GM18873 (cell line): Measurements from ENCODE around the gene C12orf56.

Experiments
- ATAC-seq: cut with Tn5 transposase; IDR thresholded peaks from one replicate; pipeline ENCODE4 v1.9.1; 2021; ENCODE audit warnings: mild to moderate bottlenecking, moderate library complexity, moderate number of reproducible peaks; ENCODE audit not compliant: unreplicated experiment, low FRiP score

C12orf56 gene, protein sequence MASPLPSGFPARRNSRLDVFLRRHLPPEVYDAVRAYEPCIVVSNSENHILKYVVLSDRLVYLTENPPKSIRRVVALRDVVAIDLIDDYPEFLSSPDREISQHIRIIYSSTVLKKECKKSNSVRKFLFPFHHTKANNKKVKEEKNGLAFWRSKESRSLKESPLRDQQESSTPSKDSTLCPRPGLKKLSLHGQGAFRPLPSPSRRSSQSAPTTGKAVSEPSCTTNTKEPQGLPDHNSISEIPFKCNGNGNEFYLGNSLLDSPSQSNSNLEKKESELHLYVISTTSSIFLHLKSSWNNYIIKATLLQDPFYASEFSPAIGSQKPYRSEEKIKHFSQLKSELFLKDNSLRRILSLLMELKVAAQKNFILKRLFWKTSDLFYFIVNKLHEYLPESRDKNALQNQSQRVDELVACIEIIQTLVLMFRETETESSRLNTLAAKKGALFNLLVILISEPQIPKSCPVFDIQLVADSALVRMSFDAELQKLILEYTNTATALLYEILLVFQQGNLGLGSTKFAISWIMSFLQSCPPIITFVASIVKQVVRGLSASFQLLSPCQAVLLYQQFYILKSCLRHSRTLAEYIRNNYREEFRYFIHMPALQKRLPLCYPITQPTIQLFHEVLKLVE

GRCh38 chr12:64390275-64390851 is at the start of gene C12orf56:
TSS of gene C12orf56 (minus strand) at chr12:64390758. CDS start at chr12:64390565, 193 bp downstream.
- no peak for ATAC-seq

- ATAC-seq = no peak
Measured at GRCh38 chr12:64440100-64440499, 49.5 kb upstream of the C12orf56 start.

DNA sequence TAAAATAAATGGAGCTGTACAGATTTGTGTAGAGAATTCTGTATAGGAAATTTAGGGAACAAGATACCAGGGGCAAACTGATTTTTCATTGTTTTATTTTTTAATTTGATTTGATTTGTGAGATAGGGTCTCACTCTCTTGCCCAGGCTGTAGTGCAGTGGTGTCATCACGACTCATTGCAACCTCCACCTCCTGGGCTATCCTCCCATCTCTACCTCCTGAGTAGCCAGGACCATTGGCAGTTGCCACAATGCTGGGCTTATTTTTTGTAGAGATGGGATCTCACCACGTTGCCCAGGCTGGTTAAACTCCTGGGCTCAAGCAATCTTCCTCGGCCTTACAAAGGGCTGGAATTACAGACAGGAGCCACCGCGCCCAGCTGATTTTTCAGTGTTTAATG is 43.4 kb upstream of the C12orf56 start:
- ATAC-seq = no peak

DNA sequence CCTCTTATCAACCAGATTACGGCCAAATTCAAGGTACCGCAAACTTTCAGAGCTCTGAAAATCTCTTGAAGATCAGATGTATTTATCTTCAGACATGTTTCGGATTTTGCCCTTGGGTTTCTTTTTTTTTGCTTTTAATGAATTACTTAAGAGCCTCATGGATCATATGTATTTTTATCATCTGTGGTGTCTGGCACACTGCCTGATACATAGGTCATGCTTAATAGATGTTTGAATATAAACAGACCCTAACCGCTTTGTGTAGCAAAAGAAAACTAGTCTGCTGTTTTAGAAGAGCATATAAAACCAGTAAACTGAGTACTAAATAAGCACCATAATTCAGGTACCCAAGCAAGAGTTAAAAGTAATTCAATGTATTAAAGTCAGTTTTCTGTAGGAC is 41.2 kb upstream of the C12orf56 start:
- ATAC-seq = no peak

DNA sequence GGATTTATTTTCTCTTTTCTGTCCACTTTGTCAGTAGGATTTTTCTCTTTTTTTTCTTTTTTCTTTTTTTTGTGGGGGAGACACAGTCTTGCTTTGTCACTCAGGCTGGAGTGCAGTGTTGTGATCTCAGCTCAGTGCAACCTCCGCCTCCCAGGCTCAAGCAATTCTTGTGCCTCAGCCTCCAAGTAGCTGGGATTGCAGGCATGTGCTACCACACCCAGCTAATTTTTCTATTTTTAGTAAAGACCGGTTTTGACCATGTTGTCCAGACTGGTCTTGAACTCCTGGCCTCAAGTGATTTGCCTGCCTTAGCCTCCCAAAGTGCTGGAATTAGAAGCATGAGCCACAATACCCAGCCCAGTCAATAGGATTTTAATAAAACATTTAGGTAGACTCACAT is 40.3 kb upstream of the C12orf56 start:
- no peak for ATAC-seq

DNA sequence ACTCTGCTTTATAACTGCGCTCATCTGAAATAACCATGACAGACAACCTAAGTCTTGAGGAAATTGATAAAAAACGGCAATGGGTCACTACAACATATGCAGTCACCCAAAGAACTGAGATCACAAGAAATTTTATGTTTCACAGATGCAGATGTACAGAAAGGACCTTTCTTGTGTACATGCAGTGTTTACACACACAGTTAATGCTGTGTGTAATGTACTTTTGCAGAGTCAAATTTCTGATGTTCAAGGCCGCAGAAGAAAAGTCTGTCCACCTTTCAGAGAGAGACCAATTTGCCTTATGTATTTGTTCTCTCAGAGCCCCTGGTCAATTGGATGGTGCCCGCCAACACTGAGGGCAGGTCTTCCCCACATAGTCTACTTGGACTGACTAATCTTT is 38.4 kb upstream of the C12orf56 start:
- ATAC-seq = no peak

GRCh38 chr12:64427988-64428387 is 37.4 kb upstream of the C12orf56 start:
- ATAC-seq = no peak

DNA sequence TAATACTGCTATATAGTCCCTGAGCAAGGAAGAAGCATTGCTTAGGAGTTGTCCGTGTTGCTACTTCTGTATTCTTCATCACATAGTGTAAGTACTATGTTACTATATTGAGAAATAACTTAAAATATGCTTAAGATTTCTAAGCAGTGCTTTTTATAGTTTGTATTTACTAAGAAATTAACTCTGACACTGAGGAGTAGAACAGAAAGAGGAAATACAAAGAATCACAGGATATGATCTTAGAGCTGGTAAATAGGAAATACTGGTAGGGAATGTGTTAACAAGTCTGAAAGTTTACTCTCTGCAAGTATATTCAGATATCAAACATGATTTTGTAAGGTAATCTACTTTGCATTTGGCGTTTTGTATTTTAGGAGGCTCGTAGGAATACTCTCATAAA is 29.1 kb upstream of the C12orf56 start:
- no peak for ATAC-seq

DNA sequence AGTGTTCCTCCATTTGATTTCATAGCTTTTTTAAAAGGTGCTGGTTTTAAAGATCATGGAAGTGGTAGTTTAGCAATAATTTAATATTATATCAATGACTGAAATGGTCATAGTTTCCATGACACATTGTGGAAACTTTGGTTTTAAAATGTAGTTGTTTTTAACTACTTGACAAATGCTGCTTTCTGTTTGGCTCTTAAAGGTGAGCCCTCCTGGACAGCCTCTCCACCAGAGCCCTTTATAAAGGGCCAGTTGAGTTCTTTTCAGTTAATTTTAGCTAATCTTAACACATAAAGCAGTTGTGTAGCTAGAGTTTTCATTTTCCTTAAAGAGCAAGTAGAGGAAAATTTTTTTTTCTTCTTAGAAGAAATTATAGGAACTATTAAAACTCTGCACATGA is 27.7 kb upstream of the C12orf56 start:
- ATAC-seq = no peak

- ATAC-seq = no peak
Measured at GRCh38 chr12:64413884-64414283, 23.3 kb upstream of the C12orf56 start.

- no peak for ATAC-seq
Measured at GRCh38 chr12:64412459-64412858, 21.9 kb upstream of the C12orf56 start.

GRCh38 chr12:64411427-64411826 is 20.9 kb upstream of the C12orf56 start:
- ATAC-seq = no peak

DNA sequence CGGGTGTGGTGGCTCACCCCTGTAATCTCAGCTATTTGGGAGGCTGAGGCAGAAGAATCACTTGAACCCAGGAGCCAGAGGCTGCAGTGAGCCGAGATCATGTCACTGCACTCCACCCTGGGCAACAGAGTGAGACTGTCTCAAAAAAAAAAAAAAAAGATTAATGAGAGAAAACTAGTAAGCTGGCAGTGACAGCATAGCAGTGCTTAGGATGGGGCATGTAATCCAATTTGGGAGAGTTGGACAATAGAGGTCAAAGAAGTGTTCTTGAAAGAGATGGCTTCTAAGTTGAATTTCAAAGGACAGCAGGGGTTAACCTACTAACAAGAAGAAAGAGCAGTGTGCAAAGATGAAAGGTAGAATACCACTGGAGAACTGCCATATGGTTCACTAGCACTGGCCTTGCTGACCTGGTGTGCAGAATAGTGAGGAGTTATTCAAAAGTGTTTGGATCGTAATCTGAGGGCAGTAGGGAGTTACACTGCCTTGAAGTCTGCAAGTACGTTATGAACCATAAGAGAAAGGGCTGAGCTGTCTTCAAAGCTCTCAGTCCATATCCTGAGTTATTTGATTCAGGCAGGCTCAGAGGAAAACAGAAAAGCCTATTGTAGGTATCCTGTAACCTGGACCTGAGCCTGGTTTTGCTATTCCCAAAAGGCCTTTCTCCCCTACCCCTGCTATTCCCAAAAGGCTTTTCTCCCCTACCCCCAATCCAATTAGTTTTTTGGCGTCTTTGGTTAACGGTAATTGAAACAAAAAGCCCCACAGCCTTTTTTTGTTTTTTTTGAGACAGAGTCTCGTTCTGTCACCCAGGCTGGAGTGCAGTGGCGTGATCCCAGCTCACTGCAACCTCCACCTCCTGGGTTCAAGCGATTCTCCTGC is 17.0 kb upstream of the C12orf56 start:
- ATAC-seq = no peak

DNA sequence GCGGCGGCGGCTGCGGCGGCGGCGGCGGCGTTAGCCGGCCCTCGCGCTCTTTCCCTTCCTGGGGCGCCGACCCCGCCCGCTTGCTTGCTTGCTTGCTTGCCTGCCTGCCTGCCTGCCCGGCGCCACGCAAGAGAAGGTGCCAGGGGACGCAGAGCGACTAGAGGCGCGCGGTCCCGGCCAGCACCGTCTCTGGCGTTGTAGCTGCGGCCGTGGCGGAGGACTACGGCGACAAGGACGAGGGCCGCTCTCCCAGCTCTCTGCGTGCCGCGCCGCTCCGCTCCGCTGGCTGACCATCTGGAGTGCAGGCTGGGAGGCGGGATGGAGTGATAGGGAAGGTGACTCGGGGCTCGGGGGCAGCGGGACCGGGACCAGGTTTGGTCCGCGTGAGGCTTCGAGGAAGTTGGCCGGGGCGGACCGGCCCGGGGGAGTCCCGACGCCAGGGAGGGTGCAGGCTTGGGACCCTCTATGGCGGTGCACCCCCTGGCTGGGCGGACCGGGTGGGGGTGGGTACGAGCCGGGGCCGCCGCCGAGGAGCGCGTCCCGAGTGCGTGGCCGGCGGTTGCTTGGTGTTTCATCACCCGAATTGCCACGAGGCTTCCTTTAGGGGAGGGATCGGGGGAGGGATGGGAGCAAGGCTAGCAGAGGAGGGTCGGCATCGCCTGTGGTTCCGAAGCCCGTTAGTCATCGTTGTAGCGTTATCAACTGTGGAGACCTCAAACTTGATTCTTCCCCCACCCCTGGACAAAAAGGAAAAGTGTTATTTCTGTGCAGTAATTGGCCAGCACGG is 14.1 kb upstream of the C12orf56 start:
- peak; percentile 50 for ATAC-seq

DNA sequence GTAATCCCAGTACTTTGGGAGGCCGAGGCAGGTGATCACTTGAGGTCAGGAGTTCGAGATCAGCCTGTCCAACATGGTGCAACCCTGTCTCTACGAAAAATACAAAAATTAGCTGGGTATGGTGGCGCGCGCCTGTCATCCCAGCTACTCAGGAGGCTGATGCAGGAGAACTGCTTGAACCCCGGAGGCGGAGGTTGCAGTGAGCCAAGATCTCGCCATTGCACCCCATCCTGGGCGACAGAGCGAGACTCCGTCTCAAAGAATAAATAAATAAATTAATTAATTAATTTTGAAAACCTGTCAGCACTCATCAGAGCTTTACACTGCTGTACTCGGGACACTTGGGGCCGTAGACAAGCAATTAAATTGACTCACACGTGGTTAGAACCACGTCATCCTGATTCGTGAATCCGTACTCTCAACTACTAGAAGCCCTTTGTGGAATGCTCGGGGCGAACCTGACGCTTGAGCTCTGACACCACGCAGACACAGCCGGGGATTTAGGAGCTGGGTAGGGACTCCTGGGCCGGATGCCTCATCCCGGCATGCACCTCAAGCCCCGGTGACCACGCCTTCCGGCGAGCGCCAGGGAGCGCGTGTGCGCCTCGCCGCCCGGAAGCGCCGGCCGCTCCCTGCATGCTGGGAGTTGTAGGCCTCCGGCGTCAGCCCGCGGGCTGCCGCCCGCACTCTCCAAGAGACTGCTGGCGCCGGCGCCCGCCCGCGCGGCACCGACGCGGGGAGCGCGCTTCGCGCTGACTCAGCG is 13.3 kb upstream of the C12orf56 start, which contains the start of gene XPOT:
TSS of gene XPOT (plus strand) at position 686 of the 763 bp plus-strand sequence. CDS start 5,644 bp downstream, outside the sequence.
- ATAC-seq = peak; percentile 97

DNA sequence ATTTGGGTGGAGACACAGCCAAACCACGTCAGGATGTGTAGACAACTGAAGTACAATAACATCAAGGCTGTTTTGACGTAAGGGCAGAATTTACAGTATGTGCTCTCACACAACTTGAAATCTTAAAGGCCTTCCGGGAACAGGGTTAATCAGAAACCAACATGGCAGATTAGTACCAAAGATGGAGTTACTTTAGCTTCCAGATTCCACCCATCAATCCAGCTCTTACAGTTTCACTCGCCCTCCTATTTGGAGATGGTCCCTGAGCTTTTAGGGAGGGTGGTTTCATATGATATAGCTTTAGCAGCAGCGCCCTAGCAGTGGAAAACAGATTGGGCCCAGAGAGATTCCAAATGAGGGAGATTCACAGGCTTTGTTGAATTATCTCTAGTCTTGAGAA is 11.6 kb upstream of the C12orf56 start:
- no peak for ATAC-seq

DNA sequence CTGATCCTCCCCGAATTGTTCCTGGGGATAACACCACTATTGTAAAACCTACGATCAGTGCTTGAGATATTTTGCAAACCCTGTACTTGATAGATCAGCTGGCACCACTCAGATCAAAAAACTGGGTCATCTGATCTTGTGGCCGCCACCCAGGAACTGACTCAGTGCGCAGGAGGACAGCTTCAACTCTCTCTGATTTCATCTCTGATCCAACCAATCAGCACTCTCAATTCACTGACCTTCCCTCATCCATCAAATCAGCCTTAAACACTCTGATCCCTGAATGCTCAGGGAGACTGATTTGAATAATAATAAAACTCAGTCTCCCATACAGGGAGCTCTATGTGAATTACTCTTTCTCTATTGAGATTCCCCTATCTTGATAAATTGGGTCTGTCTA is 9.5 kb upstream of the C12orf56 start:
- ATAC-seq = no peak

- ATAC-seq = no peak
Measured at GRCh38 chr12:64395739-64396138, 5.2 kb upstream of the C12orf56 start.

GRCh38 chr12:64392221-64392620 is 1.7 kb upstream of the C12orf56 start:
- ATAC-seq = no peak
